Measurements from ENCODE around the gene NUP133. TPM values are rescaled to one million over a fixed set of nuclear protein-coding genes. Genes with fewer than 3 reads are reported as not detected.
A peak's percentile ranks its signal among the peaks of the same experiment; 100 is the strongest.

Gene NUP133
- total RNA-seq, 1 experiment from 2014 or later: 67.8 TPM

GRCh38 chr1:229538945-229539344 is 30.8 kb upstream of the NUP133 start (continued):
- TF ChIP-seq STAT6 (CRISPR knock-in tag; conservative IDR thresholded peaks at IDR 0.05; ENCODE audit: low read depth): no peak
- TF ChIP-seq NFYB (CRISPR knock-in tag; conservative IDR thresholded peaks at IDR 0.05; ENCODE audit: low read depth): no peak
- TF ChIP-seq NFE2L1 (CRISPR knock-in tag; IDR thresholded peaks at IDR 0.05): no peak
- no peak for TF ChIP-seq FOXK1 (CRISPR knock-in tag; IDR thresholded peaks at IDR 0.05)
- TF ChIP-seq NFATC4 (CRISPR knock-in tag; IDR thresholded peaks at IDR 0.05): no peak
- TF ChIP-seq MLX (CRISPR knock-in tag; IDR thresholded peaks at IDR 0.05): no peak
- TF ChIP-seq, protein P1, sequence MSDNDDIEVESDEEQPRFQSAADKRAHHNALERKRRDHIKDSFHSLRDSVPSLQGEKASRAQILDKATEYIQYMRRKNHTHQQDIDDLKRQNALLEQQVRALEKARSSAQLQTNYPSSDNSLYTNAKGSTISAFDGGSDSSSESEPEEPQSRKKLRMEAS (CRISPR knock-in tag; IDR thresholded peaks at IDR 0.05): no peak
- TF ChIP-seq, protein P2, sequence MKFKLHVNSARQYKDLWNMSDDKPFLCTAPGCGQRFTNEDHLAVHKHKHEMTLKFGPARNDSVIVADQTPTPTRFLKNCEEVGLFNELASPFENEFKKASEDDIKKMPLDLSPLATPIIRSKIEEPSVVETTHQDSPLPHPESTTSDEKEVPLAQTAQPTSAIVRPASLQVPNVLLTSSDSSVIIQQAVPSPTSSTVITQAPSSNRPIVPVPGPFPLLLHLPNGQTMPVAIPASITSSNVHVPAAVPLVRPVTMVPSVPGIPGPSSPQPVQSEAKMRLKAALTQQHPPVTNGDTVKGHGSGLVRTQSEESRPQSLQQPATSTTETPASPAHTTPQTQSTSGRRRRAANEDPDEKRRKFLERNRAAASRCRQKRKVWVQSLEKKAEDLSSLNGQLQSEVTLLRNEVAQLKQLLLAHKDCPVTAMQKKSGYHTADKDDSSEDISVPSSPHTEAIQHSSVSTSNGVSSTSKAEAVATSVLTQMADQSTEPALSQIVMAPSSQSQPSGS (CRISPR knock-in tag; IDR thresholded peaks at IDR 0.05; ENCODE audit: borderline replicate concordance, low read depth): no peak
- TF ChIP-seq NR1H2 (CRISPR knock-in tag; IDR thresholded peaks at IDR 0.05): no peak
- no peak for TF ChIP-seq ZNF138 (CRISPR knock-in tag; conservative IDR thresholded peaks at IDR 0.05)
- no peak for TF ChIP-seq FOXP1 (CRISPR knock-in tag; IDR thresholded peaks at IDR 0.05; ENCODE audit: borderline replicate concordance)
- TF ChIP-seq TP53 (CRISPR knock-in tag; IDR thresholded peaks at IDR 0.05): no peak

- POLR2A ChIA-PET: no interaction called here
- DNase-seq (ENCODE audit: low spot score): no peak
- H3K4me3 Mint-ChIP-seq: no peak overlapping the region
- H3K9me3 Mint-ChIP-seq: no peaks in the 10 kb centered on the region; the same call in 1 of the 2 replicates
- no peaks in the 10 kb centered on the region for H3K27me3 Mint-ChIP-seq (ENCODE audit: low read depth)
- peaks cover 37% of the 10 kb centered on the region for H3K36me3 Mint-ChIP-seq
- ATAC-seq: no peak
- CTCF ChIA-PET: no interaction called here
- no peaks in the 10 kb centered on the region for H3K4me1 Mint-ChIP-seq
- H3K27ac Mint-ChIP-seq: peak overlapping the region; percentile 50; the same call in 1 of the 2 replicates
- TF ChIP-seq IRF2 (CRISPR knock-in tag; IDR thresholded peaks at IDR 0.05; ENCODE audit: borderline replicate concordance, low read depth): no peak
- no peak for TF ChIP-seq FOXJ3 (CRISPR knock-in tag; IDR thresholded peaks at IDR 0.05; ENCODE audit: borderline replicate concordance)
- no peak for TF ChIP-seq CREM (CRISPR knock-in tag; IDR thresholded peaks at IDR 0.05)
- TF ChIP-seq TEAD1 (CRISPR knock-in tag; IDR thresholded peaks at IDR 0.05): no peak
- TF ChIP-seq ZNF219 (CRISPR knock-in tag; IDR thresholded peaks at IDR 0.05; ENCODE audit: borderline replicate concordance): no peak
- no peak for TF ChIP-seq USF1 (CRISPR knock-in tag; IDR thresholded peaks at IDR 0.05)
- TF ChIP-seq ATF3 (CRISPR knock-in tag; conservative IDR thresholded peaks at IDR 0.05): no peak
- TF ChIP-seq E2F1 (CRISPR knock-in tag; IDR thresholded peaks at IDR 0.05): no peak
- no peak for TF ChIP-seq CTCF (IDR thresholded peaks at IDR 0.05)
- TF ChIP-seq, protein P3, sequence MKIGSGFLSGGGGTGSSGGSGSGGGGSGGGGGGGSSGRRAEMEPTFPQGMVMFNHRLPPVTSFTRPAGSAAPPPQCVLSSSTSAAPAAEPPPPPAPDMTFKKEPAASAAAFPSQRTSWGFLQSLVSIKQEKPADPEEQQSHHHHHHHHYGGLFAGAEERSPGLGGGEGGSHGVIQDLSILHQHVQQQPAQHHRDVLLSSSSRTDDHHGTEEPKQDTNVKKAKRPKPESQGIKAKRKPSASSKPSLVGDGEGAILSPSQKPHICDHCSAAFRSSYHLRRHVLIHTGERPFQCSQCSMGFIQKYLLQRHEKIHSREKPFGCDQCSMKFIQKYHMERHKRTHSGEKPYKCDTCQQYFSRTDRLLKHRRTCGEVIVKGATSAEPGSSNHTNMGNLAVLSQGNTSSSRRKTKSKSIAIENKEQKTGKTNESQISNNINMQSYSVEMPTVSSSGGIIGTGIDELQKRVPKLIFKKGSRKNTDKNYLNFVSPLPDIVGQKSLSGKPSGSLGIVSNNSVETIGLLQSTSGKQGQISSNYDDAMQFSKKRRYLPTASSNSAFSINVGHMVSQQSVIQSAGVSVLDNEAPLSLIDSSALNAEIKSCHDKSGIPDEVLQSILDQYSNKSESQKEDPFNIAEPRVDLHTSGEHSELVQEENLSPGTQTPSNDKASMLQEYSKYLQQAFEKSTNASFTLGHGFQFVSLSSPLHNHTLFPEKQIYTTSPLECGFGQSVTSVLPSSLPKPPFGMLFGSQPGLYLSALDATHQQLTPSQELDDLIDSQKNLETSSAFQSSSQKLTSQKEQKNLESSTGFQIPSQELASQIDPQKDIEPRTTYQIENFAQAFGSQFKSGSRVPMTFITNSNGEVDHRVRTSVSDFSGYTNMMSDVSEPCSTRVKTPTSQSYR (CRISPR knock-in tag; IDR thresholded peaks at IDR 0.05): no peak
- no peak for TF ChIP-seq EMX1 (CRISPR knock-in tag; IDR thresholded peaks at IDR 0.05)
- TF ChIP-seq ZNF396 (CRISPR knock-in tag; IDR thresholded peaks at IDR 0.05; ENCODE audit: borderline replicate concordance): no peak
Measured at GRCh38 chr1:229537894-229538293, 29.8 kb upstream of the NUP133 start.
